GM10266 (cell line): ENCODE data around the gene C1orf232.

Experiments
- DNase-seq: peaks from one replicate; pipeline ENCODE4 v3.0.0; 2012; ENCODE audit errors: extremely low spot score
- CTCF ChIP-seq: IDR thresholded peaks from 2 replicates; pipeline ENCODE4 v1.5.1; 2012; ENCODE audit warnings: mild to moderate bottlenecking, low read depth; ENCODE audit not compliant: control insufficient read depth, insufficient read depth; ENCODE audit errors: missing control alignments

The C1orf232 gene

GRCh38 chr1:26168410-26169197 is at the start of gene C1orf232:
Gene C1orf232 (minus strand): TSS chr1:26168963. CDS start chr1:26168499, 464 bp downstream.
- no peak for DNase-seq

GRCh38 chr1:26215246-26215645 is 46.5 kb upstream of the C1orf232 start:
- no peak for TF ChIP-seq CTCF
- DNase-seq, result no peak

More at GRCh38 chr1:26168410-26169197, at the start of gene C1orf232:
- no peak for TF ChIP-seq CTCF

GRCh38 chr1:26213335-26213905 is 44.7 kb upstream of the C1orf232 start:
- no peak for TF ChIP-seq CTCF
- no peak for DNase-seq

- no peak for TF ChIP-seq CTCF
- DNase-seq, result no peak
These were observed 44.0 kb upstream of the C1orf232 start for GRCh38 chr1:26212726-26213125.

GRCh38 chr1:26210147-26210870 is 41.5 kb upstream of the C1orf232 start:
- no peak for DNase-seq

GRCh38 chr1:26203642-26204318 is 35.0 kb upstream of the C1orf232 start:
- peak; percentile 12 for TF ChIP-seq CTCF
- DNase-seq, result no peak

More at GRCh38 chr1:26210147-26210870, 41.5 kb upstream of the C1orf232 start:
- TF ChIP-seq CTCF, result no peak
